A673 (cell line): Measurements from ENCODE around the gene QSOX2. TPM values are rescaled to one million over a fixed set of nuclear protein-coding genes. Genes with fewer than 3 reads are reported as not detected.

Experiments used
- BruUV-seq: library from RNA; stranded (reverse); fragments of 400-500 nt; replicated peaks from 2 replicates; lab custom pipeline; 2021; lab: Mats Ljungman, UMichigan
- CTCF ChIA-PET: fragments of 300-600 bp; sonication (Branson Sonifier 250); formaldehyde crosslinking; loops from one replicate; lab custom pipeline; 2022; ENCODE audit warnings: antibody characterized with exemption; lab: Charles Lee
- POLR2A ChIA-PET: fragments of 300-600 bp; sonication (Branson Sonifier 250); formaldehyde crosslinking; loops from one replicate; lab custom pipeline; 2022; ENCODE audit warnings: antibody characterized with exemption; ENCODE audit not compliant: low non-redundant PET; lab: Charles Lee
- DNase-seq: peaks from one replicate; pipeline ENCODE4 v3.0.0-alpha.2; 2015; ENCODE audit warnings: low spot score
- H3K27ac ChIP-seq: fragments of 200-600 bp; sonication (generic); 2 replicates; pipeline ENCODE4 v1.5.1; 2016; ENCODE audit warnings: mixed run types, low read depth, mild to moderate bottlenecking, mixed read lengths, antibody characterized with exemption, low read length; ENCODE audit not compliant: poor library complexity, severe bottlenecking
- H3K27me3 ChIP-seq: fragments of 200-600 bp; sonication (generic); replicated peaks from 2 replicates; pipeline ENCODE4 v1.6.1; 2017; ENCODE audit warnings: mixed run types, low read depth, mild to moderate bottlenecking, mixed read lengths, antibody characterized with exemption, low read length; ENCODE audit not compliant: insufficient read depth, poor library complexity
- H3K36me3 ChIP-seq: fragments of 200-600 bp; sonication (generic); 2 replicates; pipeline ENCODE4 v1.6.1; 2016; ENCODE audit warnings: mixed run types, mild to moderate bottlenecking, mixed read lengths, antibody characterized with exemption, low read length; ENCODE audit not compliant: insufficient read depth, poor library complexity, severe bottlenecking
- H3K4me1 ChIP-seq: fragments of 200-600 bp; sonication (generic); 2 replicates; pipeline ENCODE4 v1.6.1; 2017; ENCODE audit warnings: mixed run types, mild to moderate bottlenecking, mixed read lengths, antibody characterized with exemption, low read length; ENCODE audit not compliant: insufficient read depth, poor library complexity, severe bottlenecking
- H3K4me3 ChIP-seq: fragments of 200-600 bp; sonication (generic); 2 replicates; pipeline ENCODE4 v1.5.1; 2016; ENCODE audit warnings: low read depth, mixed run types, mild to moderate bottlenecking, mixed read lengths, low read length; ENCODE audit not compliant: poor library complexity, severe bottlenecking
- H3K9me3 ChIP-seq: fragments of 200-600 bp; sonication (generic); 2 replicates; pipeline ENCODE4 v1.6.1; 2016; ENCODE audit warnings: mixed run types, low read depth, mild to moderate bottlenecking, mixed read lengths, antibody characterized with exemption, low read length; ENCODE audit not compliant: poor library complexity, severe bottlenecking
- CTCF ChIP-seq: fragments of 300-800, 200-600 bp; sonication (generic); conservative IDR thresholded peaks from 2 replicates; pipeline ENCODE4 v1.5.1; 2017; ENCODE audit warnings: low read depth, mild to moderate bottlenecking, antibody characterized with exemption, low read length, moderate library complexity, mixed read lengths
- EZH2 ChIP-seq: fragments of 200-600 bp; sonication (generic); IDR thresholded peaks from 2 replicates; pipeline ENCODE4 v1.6.1; 2017; ENCODE audit warnings: borderline replicate concordance, low read depth, mild to moderate bottlenecking, mixed read lengths, antibody characterized with exemption, low read length; ENCODE audit not compliant: poor library complexity, severe bottlenecking
- intact Hi-C: fragments of 100-400 bp; cut with micrococcal nuclease; formaldehyde crosslinking; loops from one replicate; pipeline ENCODE4 v1.10.0; 2022; ENCODE audit not compliant: unreplicated experiment
- total RNA-seq: library from RNA; stranded (reverse); gene quantifications from 2 replicates; pipeline ENCODE4 v1.2.3, GENCODE V29; 2021

Gene QSOX2
- total RNA-seq, 1 experiment from 2014 or later = 43.7 TPM

DNA sequence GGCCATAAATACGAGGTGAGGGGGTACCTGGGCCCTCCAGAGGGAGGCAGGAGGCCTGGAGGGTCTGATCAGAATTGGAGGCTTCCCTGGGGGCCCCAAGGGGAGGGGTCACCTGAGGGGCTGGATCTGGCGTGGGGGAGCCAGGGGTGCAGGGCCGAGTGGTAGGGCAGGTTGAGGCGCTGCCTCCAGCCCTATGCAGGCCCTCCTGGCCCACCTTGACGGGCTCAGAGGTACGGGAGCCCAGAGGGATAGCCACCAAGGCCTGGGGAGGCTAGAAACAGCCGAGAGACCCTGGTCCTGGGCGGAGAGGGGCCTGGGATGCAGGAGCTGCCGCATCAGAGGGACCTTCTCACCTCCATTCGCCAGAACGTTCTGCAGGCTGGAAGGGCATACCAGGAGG lies 65.0 kb downstream of the QSOX2 start:
- no peaks in the 10 kb centered on the region for H3K4me1 ChIP-seq
- ChIA-PET CTCF (no interaction called here), POLR2A (no interaction called here)
- no peaks in the 10 kb centered on the region for H3K9me3 ChIP-seq
- H3K36me3 ChIP-seq = no peaks in the 10 kb centered on the region
- TF ChIP-seq EZH2 (no peak), CTCF (no peak)
- H3K27ac ChIP-seq = no peak overlapping the region
- BruUV-seq = no TSS peak
- DNase-seq = no peak
- no peak overlapping the region for H3K4me3 ChIP-seq
- intact Hi-C loops = no loop called here
- no peaks in the 10 kb centered on the region for H3K27me3 ChIP-seq

- H3K4me1 ChIP-seq = no peaks in the 10 kb centered on the region
- CTCF ChIA-PET = no interaction called here
- no peak for DNase-seq
- H3K36me3 ChIP-seq = no peaks in the 10 kb centered on the region
- no peaks in the 10 kb centered on the region for H3K27me3 ChIP-seq
- no TSS peak for BruUV-seq
- H3K9me3 ChIP-seq = no peaks in the 10 kb centered on the region
- H3K4me3 ChIP-seq = no peak overlapping the region
- no peak for TF ChIP-seq CTCF
- no peak for TF ChIP-seq EZH2
- intact Hi-C loops = no loop called here
- no peak overlapping the region for H3K27ac ChIP-seq
- POLR2A ChIA-PET = no interaction called here
These were observed 65.9 kb downstream of the QSOX2 start for GRCh38 chr9:136179761-136180160.

DNA sequence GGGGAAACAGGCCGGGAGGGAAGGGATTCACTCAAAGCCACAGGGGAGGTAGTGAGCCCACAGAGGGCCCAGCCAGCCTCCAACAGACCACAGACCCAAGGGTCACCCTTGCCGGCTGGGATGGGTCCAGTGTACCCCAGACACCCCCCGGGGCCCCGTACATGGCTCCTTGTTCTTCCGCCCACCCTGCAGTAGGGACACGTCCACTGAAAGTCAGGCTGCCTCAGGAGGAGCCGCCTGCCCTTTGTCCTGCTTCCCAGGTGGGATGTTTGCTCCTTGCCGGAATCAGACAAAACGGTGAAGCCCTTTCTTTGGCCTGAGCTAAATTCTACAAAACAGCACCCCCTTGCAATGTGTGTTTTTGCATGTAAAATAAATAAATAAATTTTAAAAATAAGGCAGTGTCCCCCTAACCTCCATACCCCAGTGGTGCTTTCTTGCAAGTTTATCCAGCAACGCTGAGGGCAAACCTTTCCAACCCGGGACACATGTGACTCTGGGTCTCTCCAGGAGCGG lies 66.5 kb downstream of the QSOX2 start:
- no peaks in the 10 kb centered on the region for H3K4me1 ChIP-seq
- H3K36me3 ChIP-seq = no peaks in the 10 kb centered on the region
- intact Hi-C loops = no loop called here
- TF ChIP-seq EZH2 = no peak
- TF ChIP-seq CTCF = no peak
- ChIA-PET POLR2A (no interaction called here), CTCF (no interaction called here)
- H3K9me3 ChIP-seq = no peaks in the 10 kb centered on the region
- no peaks in the 10 kb centered on the region for H3K27me3 ChIP-seq
- no peak overlapping the region for H3K27ac ChIP-seq
- no peak overlapping the region for H3K4me3 ChIP-seq
- no peak for DNase-seq
- BruUV-seq = no TSS peak
